Superior temporal gyrus (tissue), 1 donor: ENCODE measurements around the gene NFIA.
A peak's percentile ranks its signal among the peaks of the same experiment; 100 is the strongest.

Source experiments
- DNase-seq: peaks from one replicate; pipeline ENCODE4 v3.0.0-alpha.2; 2016; ENCODE audit errors: extremely low spot score

NFIA gene

DNA sequence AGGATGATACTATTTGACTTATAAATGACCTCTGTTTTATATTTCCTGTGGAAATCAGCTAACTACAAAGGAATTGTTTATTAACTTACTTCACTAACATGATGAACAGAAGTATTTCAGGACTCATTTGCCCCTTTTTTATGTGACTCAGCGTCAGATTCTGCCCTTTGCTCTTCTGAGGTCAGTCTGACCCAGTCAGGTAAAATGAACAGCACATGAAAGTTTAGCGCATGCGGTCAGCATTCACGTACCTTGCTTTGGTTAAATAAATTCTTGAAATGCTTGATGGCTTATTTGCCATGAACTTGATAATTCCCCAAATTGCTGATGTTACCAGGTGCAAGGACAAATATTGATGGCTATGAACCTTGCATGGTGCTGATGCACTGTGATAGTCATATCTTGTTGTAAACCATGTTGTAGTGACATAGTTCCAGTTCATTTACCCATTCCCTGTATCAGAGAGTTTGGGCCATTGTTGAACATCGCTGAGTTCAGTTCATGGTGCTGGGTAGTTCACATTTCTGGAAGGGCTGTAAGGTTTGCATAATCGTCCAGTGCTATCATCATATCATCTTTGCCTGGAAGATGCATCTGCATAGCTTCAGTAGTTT is 133.4 kb downstream of the NFIA start:
- no peak for DNase-seq

DNA sequence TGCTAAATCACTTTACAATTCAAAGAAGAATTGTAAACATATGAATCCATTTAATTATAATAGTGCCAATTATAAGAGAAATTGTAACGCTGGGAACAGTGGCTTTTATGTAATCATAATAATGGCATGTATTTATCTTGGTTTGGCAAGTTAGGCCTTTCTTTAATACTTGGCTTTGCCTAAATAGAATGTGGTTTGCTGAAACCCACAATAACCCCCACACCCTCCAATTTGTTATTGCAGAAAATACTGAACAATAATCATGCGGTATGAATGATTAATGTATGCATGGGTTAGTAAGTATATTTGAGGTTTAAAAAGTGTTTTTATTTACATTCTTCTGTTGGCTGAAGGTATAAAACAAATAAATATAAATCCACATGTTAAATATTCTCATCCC is 138.2 kb downstream of the NFIA start:
- no peak for DNase-seq

DNA sequence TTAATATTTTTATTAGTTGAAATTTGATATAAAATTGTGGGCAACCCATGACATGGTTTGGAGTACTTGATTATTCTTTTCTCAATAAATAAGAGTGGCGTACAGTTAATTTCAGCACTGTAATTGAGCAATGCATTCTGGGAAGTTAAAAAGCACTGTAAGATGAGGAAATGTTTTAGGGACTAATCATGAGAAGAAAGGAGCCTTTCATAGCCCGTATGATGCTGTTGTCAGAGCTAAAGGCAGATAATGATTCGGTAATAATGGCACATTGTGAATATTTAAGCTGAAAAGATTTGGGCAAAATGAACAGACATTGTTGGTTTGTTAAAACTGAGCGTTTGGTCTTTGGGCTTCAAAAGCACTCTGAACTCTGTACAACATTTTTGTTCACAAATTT is 139.3 kb downstream of the NFIA start:
- DNase-seq, result peak; percentile 84

DNA sequence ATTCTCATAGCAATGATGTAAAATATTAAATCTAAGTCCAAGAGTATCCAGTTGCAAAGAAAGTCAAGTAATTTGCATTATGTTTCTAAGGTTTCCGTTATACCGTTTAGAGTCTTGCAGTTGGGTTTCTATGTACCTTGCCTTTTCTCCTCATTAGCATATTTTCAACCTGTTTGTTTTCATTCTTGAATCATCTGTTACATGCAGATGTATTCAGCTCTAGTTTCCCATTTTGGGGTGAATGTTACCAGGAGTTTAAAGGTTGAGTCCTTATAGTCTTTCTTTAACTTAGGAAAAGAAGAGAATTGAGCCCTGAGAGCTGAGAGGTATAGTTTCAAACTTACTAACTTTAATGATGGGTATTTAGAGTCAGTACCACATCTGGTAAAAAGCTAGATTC is 139.9 kb downstream of the NFIA start:
- peak; percentile 63 for DNase-seq

DNA sequence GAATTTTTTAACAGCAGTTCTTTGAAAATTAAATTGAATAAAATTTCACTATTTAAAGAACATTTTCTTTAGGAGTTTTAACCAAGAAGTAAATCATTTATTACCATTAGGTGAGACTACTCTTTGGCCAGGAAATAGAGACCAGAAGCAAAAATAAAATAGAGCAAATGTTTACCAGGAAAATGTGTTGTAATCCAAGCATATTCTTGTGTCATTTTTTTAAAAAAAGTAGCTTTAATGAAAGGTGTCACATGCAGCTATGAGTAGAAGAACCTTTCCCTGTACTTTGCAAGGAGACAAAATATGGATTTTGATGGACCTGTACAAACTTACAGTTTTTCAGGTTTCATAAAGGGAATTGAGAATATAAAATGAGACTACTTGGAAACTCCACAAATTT is 140.8 kb downstream of the NFIA start:
- DNase-seq, result no peak

DNA sequence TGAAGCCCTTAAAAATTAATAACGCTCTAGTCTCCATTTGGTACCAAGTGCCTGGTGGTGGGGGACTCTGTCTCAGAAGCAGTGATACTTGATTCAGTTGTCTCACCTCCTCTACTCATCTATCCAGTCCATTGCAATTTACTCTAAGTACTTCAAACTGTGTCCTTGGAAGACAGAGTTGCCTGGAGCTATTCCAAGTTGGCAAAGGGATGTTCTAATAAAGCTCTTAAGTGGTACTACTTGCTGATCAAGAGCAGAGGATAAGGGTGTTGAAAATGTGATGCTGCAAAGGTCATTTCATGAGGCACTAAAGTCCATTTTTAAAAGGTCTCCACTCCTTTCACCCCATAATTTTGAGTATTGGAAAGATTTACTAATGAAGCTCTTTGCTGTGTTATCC is 142.2 kb downstream of the NFIA start:
- no peak for DNase-seq

DNA sequence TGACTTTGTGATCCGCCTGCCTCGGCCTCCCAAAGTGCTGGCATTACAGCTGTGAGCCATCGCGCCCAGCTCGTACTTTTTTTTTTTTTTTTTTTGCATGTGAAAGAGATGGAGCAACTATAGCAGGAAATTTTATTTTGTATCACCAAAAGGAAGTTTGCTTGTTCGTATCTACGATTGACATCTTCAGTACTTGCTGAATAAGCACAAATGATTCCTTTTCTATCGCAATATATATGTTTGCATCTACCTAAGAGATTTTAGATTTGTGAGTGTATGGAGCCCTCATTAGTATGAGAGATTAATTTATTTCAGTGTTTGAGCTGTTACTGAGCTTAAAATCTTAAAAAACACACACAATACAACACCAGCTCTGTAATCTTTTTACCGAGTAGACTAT is 143.1 kb downstream of the NFIA start:
- no peak for DNase-seq

DNA sequence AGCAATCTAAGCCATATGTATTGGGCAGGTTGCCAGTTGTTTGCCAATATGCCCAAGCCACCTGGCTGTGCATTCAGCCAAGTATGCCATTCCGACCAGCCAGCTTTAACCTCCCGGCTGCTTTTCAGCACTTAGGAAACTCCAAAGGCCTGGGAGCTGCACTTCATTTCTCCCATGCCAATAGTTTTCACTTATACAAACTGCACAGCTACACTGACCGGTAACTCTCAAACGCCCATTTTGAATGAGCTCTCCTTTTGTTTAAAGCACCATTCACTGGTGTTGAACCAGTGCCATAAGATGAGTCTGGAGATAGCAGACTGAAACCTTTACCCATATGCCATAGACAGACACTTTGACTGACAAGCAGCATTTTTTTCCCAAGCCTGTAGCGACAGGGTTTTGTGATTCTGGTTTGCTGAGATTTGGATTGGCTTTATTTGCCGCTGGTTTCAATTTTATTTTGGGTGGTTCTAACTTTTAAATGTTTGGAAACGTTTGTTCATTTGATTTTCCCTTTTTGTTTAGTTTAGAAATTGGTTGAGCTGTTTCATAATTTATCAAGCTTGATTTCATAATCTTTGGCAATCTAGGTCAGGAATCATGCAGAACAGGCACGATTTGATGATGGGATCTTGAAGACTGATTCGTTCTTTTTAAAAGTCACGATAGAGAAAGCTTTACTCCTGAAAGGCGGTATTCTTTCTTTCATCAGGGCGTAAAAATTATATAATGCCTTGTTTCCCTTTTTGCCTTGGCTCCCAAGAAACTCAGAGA is 144.6 kb downstream of the NFIA start:
- DNase-seq, result no peak

DNA sequence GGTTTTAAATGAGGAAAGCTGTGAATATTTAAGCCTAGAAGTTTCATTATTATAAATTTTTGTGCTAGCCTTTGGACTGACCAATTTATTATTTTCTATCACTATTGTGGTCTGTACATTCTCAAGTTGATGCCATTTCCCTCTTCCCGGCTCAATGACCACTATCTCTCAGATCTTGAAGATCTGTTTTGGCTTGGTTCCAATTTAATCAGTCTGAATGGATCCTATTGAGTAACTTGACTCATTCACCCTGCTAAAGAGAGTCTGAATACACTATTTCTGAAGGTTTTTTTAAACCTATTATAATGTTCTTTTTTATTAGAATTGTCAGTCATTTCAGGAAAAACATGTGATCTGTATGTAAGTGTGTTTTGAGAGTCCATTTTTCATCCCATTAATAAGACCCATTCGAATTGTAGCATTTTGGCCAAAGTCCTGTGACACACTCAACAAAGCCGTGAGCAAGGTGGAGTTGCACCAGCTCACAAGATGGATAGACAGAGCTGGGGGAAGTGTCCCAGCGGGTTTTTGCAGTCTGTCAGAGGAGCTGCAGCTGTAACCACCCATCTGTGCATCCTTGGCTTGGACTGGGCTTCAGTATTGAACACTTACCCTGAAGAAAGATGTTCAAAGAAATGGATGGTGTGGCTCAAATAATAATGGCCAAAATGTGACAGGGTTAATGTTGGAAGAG is 145.6 kb downstream of the NFIA start:
- DNase-seq, result no peak

DNA sequence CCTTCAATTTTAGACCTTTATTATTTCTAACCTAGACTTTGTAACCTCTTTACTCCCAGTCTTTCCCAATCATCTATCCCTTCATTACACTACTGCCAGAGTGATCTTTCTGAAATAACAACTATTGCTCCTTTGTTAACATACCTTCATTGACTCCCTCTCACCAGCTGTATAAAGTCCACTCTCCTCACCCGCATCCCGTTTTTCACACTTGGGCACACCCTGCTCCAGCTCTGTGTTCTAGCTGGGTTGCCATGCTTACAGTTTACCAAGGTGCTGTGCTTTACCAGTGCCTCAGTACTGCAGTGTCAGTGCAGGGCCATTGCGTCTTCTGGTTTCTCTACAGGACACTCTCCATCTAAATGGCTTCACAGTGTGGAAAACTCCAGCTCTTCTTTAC is 148.2 kb downstream of the NFIA start:
- no peak for DNase-seq

DNA sequence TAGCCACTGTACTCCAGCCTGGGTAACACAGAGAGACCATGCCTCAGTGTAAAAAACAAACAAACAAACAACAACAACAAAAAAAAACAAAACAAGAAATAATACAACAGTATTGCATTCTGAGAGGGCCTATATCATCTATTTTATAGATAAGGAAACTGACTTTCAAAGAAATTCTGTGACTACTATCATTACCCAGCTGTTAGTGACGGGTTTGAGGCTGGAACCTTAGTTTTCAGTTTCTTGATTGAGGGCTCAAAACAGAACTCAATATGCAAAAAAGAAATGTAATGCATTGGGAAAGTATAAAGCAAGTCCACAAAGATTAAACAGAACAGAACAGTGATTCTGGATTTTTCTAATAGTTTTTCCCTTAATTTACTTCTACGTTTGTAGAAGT is 149.4 kb downstream of the NFIA start:
- DNase-seq, result no peak

DNA sequence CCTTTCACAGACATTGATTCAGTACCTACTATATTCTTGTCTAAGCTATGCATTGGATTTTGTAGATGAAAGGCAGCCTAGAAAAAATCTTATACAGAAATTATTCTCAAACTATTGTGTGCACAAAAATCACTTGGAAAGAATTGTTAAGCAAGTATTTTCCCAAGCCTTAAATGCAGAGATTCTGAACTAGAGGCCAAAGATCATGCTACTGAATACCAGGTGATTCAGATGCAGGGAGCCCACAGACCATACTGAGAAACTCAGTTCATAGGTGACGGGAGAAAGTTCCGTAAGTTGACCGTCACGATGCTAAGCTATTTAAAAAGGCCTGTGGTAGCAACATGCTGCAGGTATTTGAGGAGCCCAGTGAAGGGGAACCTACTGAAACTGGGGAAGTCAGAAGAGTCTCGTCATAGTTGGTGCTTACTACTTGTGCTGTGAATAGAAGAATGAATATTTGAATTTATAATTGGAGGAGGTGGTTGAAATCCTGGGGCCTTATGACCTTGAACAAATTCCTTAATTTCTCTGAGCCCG is 150.8 kb downstream of the NFIA start:
- no peak for DNase-seq

DNA sequence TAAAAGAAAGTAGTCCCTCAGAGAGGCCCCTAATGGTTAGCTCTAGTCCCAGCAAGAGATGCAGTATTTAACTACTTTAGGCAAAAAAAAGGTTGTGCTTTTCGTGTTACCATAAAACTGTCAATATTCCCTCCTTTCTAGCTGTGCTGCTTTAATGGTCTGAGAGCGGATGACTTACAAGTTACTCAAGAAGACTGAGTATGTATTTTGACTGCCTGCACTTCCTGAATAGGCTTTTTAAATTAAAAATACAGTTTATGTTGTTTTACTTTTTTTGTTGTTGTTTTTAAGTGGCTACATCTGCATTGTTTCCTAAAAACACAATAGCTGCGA is 152.2 kb downstream of the NFIA start:
- DNase-seq, result no peak

DNA sequence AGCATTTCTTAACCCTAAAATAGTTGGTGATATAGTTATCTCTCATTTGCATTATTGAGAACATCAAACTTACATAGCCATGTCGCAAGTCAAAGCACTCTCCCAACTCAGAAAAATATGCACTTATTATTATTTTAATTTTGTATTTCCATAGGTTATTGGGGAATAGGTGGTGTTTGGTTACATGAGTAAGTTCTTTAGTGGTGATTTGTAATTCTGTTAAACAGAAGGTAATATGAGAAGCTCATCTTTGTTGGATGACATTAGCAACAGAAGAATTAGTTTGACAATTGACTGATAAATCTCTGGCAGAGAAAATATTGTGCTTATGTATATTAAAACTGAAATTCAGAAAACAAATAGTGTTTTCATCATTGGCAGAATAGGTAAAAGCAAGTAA is 154.8 kb downstream of the NFIA start:
- DNase-seq, result no peak

DNA sequence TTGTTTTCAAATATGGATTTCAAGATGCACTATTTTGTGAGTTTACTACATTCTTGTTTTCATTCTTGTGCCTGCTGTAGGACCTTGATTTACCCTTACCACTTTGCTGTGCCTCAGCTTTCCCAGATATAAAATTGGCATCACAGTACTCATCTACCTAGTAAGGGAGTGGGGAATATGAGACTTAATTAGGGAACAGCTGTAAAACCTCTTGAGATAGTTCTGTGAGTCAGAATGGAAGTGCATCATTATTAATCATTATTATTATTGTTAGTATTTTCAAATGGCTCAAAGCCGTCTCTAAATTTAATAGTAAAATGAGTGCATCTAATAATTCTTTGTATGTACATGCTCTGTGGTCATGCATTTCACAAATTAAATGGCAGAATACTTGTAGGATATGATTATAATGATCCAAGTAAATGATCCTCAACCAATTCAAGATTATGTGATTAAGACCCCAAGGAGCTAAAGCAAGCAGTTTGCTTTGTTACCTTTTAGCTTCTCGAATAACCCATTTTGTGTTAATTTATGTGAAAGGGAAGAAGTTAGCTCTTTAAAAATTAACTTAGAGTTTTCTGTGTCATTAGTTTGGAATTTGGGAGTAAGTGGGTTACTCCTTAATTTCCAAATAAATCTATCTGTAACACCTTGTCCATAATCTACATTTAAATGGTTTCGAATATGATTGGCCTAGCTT is 155.4 kb downstream of the NFIA start:
- no peak for DNase-seq

DNA sequence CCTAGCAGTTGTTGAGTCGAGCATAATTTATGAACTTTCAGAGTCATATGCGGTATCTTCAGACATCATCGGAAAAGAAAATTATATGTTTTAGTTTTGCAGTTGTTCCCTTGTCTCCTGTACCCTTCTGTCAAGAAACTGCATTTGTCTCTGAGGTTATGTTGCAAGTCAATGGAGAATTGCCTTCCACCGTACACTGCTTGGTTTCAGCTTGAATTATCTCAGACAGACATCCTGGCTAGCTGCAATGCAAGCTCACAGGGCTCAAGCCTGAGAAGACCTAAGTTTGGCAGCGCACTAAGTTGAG is 156.0 kb downstream of the NFIA start:
- no peak for DNase-seq

DNA sequence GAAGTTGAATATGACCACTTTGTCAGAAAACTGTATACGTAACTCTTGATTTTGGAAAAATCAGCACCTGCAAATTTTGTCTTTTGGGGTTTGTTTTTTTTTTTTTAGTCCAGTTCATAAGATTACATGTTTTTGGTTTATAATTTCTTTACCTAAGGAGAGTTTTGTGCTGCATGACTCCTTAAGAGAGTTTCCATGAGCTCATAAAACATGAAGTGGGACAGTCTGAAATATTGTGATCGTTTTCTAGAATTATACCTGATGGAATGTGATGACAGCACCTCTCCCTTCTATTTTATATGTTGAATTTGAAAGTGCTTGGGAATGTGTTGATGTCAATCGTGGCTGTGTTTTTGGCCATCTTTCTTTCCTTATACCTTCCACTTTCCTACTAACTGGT is 158.5 kb downstream of the NFIA start:
- no peak for DNase-seq

DNA sequence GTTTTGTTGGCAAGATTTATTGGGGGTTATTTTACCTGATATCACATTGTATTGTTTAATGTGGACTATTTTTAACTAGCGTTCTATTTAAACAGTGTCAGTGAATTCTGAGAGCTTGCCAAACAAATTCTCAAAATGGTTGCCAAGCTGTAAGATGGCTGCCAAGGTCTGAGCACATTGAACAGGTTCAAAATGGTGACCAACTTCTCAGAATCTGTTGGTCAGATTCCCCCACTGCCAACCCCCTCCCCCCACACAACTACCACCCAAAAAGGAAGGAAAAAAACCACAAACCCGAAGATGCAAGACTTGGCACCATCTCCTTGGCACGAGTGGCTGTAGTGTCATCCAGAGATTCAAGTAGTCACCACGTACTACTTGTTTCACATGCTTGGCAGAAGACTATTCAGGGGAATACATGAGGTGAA is 159.1 kb downstream of the NFIA start:
- DNase-seq, result no peak

DNA sequence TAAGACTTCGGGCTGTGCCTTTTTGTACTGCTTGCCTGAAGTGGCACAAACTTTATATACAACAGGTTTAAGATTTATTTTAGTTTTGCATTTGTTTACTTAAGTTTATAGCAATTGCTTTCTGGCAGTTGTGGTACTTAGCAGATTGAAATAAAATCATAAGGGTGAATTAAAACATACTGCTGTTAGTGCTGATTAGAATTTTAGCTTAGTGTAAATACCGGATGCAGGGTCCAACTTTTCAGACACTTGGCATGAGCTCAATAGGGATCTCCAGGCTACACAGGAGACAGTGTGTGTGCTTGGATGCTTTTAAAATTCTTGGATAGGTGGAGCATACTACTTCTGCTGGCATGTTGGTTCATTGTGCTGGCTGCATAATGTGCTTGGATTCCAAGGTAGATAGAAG is 159.6 kb downstream of the NFIA start:
- no peak for DNase-seq

DNA sequence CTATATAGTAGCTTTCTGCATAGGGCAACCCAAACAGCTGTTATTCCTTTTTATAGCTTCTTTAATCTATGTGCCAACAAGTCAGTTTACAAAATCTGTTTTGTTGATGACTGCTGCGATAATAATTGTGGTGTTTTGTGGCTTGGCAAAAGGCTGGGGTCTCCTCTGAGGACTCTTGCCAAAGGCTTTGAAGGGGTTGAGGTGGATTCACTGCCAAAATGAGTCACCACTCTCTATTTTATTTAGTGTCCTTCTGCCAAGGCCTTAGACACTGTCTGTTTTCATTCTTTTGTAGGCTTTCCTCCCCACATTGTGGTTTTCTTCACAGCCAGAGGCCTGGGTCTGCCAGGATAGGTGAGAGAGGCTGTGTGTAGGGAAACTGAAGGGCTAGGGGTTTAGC is 161.8 kb downstream of the NFIA start:
- no peak for DNase-seq

DNA sequence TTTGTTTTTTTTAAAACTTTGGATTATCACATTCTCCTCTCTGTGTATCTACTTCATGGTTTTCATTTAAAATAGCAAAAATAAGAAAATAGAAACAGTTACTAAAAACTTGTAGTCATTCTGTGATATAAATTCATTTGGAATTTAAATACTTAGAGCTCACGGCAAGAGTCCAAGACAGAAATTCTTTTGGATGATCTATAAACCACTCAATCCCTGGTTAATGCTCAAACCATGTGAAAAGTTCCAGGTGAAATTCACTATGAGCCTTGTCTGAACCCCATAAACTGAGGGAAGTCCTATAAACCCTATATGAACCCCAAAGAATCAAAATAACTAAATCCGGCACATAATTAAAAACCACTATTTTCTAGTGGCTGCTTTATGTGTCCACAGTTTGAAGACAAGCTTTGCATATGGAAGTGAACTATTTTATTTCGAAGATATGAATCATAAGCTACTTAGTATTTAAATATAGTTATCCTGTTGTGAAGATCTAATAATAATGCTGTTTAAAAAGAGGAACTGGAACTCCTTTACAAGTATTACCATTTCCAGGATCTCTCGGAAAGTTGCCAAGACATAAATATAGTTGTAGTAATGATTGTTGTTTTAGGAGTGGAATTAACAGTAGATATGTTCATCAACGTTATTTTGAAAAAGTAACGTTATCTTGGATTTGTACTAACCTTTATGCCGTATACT is 163.5 kb downstream of the NFIA start:
- no peak for DNase-seq
